RPMI8226 (cell line): Measurements from ENCODE around the gene WWTR1.

Experiments used
- DNase-seq: peaks from one replicate; pipeline ENCODE4 v3.0.0-alpha.2; 2015

WWTR1 gene

GRCh38 chr3:149620291-149621020 lies 37.4 kb downstream of the WWTR1 start:
- no peak for DNase-seq

GRCh38 chr3:149619136-149619535 lies 38.7 kb downstream of the WWTR1 start:
- DNase-seq, result no peak

DNA sequence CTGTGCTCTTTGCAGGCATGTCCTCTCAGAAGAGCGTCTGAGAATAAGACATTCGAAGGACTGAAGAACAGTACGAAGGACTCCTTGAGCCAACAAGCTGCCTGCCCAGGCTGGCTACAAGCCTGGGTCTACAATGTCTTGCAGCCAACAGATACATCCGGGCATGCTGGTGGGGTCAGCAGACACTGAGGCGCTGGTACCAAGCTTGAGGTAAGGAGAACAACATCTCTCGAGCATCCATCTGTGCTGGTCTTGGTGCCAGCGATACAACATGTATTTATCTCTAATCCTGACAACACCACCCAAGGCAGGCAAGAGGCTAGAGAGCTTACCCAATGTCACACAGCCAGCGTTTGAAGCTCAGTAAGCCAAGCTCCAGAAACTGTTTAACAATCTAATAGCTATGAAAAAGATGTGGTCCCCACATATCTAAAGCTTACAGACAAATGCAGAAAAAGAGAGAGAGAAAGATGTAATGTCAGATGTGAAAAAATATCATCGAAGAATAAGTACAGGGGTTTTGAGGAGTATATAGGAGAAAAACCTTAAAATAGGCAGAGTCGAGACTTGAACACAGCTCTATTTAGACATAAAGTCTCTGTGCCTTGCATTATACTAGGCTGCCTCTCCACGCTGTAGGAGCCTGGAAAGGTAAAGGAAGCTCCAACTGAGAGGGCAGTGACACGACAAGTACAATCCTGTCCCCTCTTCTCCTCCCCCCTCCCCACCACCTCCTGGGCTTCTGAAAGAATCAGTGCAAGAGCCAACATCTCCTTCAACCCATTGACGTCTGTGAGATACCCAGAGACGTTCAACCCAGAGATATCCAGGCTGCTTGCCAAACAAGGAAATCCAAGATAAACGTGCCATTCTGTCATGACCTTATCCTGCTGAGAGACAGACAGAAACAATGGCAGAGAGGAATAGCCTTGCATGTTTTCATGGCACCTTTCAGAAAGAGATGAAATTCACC lies 39.4 kb downstream of the WWTR1 start:
- no peak for DNase-seq

GRCh38 chr3:149615731-149616221 lies 42.0 kb downstream of the WWTR1 start:
- DNase-seq, result no peak

- DNase-seq, result no peak
Measured at GRCh38 chr3:149613988-149614387, 43.8 kb downstream of the WWTR1 start.

- DNase-seq, result no peak
Measured at GRCh38 chr3:149612456-149612855, 45.4 kb downstream of the WWTR1 start.

- no peak for DNase-seq
Measured at GRCh38 chr3:149611149-149611548, 46.7 kb downstream of the WWTR1 start.

- DNase-seq, result no peak
Measured at GRCh38 chr3:149610351-149611105, 47.3 kb downstream of the WWTR1 start.

DNA sequence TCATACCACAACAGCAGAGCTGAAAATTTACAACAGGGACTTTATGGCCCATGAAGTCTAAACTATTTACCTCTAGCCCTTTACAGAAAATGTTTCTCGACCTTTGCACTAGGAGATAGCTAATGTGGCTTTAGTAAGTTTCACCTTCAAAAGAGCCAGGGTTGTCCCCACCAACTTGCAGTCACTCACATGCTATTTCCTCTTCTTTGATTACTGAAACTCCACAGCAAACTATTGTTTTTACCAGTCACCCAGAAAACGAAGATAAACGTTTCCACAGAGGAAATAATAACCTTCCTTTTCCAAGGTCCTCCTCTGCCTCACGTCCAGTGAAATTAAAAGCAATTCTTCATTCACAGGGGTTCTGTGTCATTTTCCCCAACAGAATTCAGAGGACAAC lies 48.2 kb downstream of the WWTR1 start:
- DNase-seq, result no peak

DNA sequence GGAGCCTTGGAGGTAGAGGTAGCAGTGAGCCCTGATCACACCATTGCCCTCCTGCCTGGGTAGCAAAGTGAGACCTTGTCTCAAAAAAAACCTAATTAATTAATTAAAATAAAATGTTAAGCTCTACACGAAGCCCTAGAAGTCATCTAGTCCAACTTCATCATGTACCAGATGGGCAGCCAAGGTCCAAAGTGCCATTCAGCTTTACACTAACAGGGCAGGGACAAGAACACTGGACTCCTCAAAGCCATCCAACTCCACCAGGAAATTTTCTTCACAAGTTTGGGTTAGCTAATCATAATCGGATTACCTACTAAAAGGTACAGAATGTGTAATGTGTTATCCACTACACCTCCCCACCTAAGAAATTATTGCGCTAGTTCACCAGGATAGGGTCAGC lies 48.8 kb downstream of the WWTR1 start:
- DNase-seq, result no peak

DNA sequence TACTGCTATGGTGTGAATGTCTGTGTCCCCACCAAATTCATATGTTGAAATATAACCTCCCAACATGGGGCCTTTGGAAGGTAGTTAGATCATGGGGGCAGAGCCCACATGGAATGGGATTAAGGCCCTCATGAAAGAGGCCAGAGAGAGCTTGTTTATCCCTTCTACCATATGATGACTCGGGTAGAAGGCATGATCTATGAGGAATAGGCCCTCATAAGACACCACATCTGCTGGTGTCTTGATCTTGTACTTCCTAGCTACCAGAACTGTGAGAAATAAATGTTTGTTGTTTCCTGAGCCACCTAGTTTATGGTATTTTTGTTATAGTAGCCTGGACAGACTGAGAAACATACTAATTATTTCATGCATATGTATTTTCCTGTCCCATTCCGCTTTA lies 51.9 kb downstream of the WWTR1 start:
- no peak for DNase-seq

GRCh38 chr3:149604125-149604875 lies 53.5 kb downstream of the WWTR1 start:
- DNase-seq, result no peak

GRCh38 chr3:149603126-149604074 lies 54.4 kb downstream of the WWTR1 start:
- DNase-seq, result no peak

DNA sequence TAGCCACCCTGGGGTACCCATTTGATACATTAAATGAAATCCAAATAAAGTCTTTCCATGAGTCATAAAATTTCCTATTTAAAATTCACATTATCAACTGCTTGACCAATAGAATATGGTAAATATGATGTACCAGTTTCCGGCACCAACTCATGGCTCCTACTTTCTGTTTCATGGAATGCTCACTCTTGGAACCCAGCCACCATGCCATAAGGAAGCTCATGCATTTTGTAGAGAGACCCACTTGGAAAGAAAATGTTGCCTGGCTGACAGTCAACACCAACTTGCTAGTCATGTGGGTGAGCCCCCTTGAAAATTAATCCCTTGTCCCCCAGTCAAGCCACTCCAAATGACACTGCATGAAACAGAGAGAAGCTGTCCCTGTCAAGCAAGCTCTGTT lies 57.2 kb downstream of the WWTR1 start:
- DNase-seq, result no peak

DNA sequence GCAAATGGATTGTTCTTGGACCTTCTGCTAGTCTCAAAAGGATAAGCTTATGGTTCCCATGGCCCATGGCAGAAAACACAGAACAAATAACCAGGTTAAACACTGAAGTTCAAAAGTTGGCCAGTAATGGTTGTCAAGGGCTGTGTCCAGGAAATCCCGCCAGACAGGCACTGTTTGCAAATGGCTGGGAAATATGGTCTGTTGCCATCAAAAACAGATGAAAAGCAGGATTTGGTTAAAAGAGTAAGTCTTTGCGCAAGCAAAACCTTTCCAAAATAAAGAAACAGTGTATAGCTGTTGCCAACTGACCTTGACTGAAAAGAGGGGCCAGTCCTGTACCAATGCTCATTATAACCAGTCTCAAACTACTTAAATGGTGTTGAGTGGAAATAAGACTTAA lies 58.6 kb downstream of the WWTR1 start:
- DNase-seq, result no peak

- no peak for DNase-seq
Measured at GRCh38 chr3:149596134-149596770, 61.6 kb downstream of the WWTR1 start.

GRCh38 chr3:149593418-149594160 lies 64.2 kb downstream of the WWTR1 start:
- no peak for DNase-seq

DNA sequence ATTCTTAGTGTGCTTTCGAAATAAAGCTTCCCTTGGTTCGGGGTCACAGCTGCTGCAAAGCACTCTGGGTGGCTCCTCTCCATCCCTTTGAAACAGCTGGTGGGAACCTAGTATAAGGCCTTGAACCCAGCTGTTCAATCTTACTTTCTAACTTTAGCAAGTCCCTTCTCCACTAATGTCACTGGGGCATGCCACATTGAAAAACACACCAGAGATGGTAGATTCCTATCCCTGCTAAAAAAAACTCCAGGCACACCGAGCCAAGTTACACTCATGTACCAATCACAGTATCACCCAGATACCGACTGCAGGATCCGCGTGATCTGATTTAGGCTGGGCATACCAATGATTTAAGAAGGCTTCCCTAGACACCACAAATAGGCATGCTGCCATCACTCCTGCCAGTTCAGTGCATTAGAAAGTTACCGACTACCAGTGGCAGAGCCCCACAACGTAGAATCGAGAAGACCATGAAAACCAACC lies 65.0 kb downstream of the WWTR1 start:
- DNase-seq, result no peak

- DNase-seq, result no peak
Measured at GRCh38 chr3:149590691-149591441, 67.0 kb downstream of the WWTR1 start.
